HG02678 (cell line): ENCODE measurements around the gene CEMIP.
"Not testable (repeated sequence)": the region's sequence is repeated elsewhere in the genome, so short reads cannot be mapped to it uniquely, and the experiment has no call there.

Source experiments
- ATAC-seq: cut with Tn5 transposase; IDR thresholded peaks from one replicate; pipeline ENCODE4 v1.9.1; 2021; ENCODE audit warnings: mild to moderate bottlenecking, moderate library complexity; ENCODE audit not compliant: unreplicated experiment

Gene CEMIP

DNA sequence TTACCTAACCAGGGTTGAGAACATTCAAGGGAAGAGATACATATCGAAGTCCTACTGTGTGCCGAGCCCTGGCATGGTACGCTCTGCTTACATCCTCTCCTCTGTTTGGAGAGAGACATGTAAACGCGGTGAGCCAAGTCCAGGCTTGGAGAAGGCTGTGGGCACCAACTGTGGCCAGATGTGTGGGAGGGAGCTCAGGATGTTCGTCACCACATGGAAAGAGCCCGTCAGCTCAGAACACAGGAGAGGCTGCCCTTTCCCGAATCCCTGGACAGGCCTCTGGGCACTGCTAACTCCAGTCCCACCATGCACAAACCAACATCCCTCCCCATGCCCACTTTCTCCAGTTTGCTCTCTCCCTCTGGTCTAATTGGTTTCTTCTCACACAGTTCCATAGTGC lies 167.4 kb downstream of the CEMIP start:
- no peak for ATAC-seq

DNA sequence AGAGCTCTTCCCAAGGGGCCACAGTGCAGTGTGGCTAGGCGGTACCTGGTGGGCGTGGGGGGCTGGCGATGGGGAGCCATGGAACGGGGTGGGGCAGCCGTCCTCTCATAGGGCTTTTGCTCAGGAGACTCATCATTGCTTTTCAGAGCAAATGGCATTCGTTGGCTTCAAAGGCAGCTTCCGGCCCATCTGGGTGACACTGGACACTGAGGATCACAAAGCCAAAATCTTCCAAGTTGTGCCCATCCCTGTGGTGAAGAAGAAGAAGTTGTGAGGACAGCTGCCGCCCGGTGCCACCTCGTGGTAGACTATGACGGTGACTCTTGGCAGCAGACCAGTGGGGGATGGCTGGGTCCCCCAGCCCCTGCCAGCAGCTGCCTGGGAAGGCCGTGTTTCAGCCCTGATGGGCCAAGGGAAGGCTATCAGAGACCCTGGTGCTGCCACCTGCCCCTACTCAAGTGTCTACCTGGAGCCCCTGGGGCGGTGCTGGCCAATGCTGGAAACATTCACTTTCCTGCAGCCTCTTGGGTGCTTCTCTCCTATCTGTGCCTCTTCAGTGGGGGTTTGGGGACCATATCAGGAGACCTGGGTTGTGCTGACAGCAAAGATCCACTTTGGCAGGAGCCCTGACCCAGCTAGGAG lies 169.6 kb downstream of the CEMIP start:
- no peak for ATAC-seq

- ATAC-seq, result no peak
Observed at GRCh38 chr15:80949756-80950155, 170.6 kb downstream of the CEMIP start.

DNA sequence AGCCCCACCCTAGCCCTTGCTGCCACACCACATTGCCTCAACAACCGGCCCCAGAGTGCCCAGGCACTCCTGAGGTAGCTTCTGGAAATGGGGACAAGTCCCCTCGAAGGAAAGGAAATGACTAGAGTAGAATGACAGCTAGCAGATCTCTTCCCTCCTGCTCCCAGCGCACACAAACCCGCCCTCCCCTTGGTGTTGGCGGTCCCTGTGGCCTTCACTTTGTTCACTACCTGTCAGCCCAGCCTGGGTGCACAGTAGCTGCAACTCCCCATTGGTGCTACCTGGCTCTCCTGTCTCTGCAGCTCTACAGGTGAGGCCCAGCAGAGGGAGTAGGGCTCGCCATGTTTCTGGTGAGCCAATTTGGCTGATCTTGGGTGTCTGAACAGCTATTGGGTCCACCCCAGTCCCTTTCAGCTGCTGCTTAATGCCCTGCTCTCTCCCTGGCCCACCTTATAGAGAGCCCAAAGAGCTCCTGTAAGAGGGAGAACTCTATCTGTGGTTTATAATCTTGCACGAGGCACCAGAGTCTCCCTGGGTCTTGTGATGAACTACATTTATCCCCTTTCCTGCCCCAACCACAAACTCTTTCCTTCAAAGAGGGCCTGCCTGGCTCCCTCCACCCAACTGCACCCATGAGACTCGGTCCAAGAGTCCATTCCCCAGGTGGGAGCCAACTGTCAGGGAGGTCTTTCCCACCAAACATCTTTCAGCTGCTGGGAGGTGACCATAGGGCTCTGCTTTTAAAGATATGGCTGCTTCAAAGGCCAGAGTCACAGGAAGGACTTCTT lies 171.3 kb downstream of the CEMIP start:
- ATAC-seq, result no peak

GRCh38 chr15:80951941-80952340 lies 172.8 kb downstream of the CEMIP start:
- no peak for ATAC-seq

DNA sequence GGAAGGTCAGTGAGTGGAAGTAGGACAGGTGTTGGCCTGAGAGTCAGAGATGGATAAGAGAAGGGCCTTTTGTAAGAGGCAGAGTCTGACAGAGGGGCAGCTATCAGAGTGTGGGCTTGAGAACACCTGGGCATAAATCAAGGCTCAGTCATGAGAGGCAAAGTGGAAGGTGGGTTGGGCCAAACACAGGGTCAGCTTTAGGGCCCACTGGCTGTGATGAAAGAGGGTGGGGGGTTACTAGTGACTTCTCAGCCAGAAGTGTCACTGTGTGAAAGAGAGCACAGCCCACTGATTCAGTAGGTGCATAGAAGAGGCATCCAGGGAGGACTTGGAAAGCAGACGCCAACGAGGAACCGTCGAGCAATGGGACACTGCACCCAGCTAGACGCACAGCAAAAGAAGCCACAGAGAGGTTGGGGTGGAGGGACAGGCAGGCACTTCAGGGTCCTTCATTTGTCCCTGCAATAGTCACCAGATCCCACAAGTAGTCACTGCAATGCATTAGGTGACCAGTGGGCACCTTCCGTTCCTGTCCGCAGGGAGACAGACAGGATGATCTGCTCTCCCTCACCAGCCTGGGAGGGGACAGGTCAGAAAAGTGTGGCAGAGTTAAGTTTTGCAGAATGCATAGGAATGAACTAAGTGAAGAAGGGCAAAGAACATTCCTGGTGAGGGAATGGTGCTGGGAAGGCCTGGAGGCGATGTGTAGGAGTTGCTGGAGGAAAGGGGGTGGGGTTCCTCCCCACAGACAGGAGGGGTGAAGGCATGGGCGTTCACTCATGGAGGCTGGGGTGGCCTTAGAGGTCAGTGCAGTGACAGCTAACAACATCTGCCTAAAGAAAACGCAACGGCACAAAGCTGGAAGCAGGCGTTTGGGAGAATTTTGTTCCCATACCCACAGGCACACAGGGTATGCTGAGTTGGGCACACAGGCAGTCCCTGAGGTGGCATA lies 174.1 kb downstream of the CEMIP start:
- no peak for ATAC-seq

- ATAC-seq, result no peak
Observed at GRCh38 chr15:80953953-80954778, 175.0 kb downstream of the CEMIP start.

GRCh38 chr15:80955571-80956452 lies 176.6 kb downstream of the CEMIP start:
- not testable (repeated sequence) for ATAC-seq

DNA sequence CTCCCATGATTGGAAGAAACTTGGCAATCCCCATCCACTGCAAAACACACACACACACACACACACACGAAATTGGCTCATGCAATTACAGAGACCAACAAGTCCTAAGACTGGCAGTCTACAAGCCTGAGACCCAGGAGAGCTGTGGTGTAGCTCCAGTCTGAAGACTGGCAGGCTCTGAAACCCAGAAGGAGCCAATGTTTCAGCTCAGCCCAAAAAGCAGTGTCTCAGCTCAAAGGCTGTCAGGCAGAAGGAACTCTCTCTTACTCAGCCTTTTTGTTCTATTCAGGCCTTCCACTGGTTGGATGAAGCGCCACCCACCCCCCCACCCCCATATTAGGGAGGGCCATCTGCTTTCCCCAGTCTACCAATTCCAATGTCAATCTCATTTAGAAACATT lies 178.4 kb downstream of the CEMIP start:
- ATAC-seq, result no peak

GRCh38 chr15:80957976-80958375 lies 178.8 kb downstream of the CEMIP start:
- ATAC-seq, result no peak

DNA sequence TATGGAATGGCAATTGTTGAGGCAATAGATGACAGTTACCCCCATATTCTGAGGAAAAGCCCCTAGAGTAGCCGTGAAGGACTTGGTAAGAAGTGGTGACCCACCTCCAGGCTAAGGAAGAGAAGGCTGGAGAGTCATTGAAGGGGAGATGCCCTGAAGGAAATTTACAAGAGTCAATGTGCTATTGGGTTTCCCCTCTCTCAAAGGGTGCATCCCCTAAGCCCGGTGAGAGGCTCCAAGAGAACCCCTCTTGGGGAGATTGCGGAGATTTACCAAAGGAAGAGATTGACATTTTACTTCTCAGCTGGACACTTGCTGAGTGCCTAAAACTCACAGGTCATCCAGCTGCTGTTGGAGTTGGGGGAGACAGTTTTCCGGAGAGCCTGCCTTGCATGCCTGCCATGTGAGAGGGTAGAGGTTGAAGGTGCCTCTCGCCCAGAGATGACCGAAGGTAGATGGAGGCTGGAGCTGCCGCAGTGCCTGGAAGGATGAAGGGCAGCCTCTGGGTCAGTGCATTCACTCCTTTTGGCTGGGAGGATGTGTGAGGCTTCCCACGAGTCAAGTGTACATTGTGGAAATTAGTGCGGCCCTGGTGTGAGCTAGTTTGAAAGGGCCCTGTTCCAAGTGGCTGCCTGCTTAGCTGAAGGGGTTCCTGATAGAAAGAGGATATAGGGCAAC lies 179.8 kb downstream of the CEMIP start:
- no peak for ATAC-seq

DNA sequence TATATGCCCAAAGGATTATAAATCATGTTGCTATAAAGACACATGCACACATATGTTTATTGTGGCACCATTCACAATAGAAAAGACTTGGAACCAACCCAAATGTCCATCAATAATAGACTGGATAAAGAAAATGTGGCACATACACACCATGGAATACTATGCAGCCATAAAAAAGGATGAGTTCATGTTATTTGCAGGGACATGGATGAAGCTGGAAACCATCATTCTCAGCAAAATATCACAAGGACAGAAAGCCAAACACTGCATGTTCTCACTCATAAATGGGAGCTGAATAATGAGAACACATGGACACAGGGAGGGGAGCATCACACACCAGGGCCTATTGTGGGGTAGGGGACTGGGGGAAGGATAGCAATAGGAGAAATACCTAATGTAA lies 186.3 kb downstream of the CEMIP start:
- not testable (repeated sequence) for ATAC-seq

DNA sequence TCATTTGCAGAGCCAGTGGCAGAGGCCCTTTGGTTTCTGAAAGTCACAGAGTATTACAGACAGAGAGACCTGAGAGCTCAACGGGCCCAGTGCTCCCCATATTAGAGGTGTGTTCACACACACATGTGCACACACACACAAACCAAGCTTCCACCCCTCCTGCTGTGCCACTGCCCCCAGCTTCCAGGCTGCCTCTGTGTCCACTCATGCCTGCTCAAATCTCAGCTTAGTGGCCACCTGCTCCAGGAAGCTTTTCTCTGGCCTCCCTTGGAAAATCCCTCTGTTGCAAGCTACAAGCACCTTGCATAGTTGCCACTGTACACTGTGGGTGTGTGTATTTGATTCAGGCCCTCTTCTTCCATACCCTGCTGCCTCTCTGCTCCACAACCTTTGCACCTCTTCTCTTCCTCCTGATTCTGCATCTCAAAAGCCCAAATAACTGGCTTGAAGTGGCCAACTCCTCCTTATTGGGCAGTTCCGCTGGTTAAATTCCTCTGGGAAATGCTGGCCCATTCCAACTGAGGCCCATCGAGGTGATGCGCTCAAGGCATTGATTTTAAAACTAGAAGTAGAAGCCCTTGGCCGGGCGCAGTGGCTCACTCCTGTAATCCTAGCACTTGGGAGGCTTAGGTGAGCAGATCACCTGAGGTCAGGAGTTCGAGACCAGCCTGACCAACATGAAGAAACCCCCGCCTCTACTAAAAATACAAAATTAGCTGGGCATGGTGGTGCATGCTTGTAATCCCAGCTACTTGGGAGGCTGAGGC lies 187.4 kb downstream of the CEMIP start:
- no peak for ATAC-seq

GRCh38 chr15:80967451-80967850 lies 188.3 kb downstream of the CEMIP start:
- ATAC-seq, result no peak

- no peak for ATAC-seq
Observed at GRCh38 chr15:80967991-80968510, 188.9 kb downstream of the CEMIP start.

DNA sequence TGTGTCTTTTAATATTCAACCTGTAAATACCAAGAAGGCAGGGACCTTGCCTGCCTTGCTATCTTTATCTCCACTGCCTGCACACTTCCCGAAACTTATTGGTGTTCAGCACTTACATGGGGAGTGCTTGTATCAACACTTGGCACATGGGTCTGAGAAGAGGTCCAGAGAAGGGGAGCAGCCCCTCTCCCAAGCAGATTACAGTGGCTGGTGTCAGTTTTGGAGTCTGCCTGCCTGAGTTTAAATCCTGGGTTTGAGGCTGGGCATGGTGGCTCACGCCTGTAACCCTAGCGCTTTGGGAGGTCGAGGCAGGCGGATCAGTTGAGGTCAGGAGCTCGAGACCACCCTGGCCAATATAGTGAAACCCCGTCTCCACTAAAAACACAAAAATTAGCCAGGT lies 190.1 kb downstream of the CEMIP start:
- no peak for ATAC-seq

DNA sequence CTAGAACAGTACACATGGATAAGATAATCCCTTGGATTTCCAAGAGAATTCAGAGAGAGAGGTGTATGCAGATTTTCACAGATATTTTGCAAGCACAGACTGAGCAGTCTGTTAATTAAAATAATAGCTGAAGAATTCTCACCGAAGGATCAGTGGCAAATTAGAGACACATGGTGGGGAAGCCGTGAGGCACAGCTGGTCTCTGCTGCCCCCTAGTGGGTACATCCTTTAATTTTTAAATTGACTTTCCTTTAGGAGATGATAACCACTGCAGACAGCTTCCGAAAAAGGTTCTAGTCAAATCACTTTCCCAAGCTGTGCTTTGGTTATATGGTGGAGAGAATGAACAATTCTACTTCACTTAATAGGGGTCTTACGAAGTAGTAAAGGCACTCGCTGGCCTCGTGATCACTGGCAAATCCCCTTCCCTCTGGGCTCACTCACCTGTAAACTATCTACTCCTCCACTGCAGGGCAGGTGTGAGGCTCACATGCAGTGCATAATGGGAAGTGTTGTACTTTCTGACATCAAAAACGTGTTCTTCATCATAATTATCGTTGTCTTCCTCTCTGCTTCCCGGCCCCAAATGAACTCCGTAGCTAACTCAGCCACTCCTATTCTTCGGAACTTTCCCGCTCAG lies 191.0 kb downstream of the CEMIP start:
- ATAC-seq, result peak; percentile 42

GRCh38 chr15:80970658-80971057 lies 191.5 kb downstream of the CEMIP start:
- ATAC-seq, result no peak
